Neural progenitor cell (in vitro differentiated cells): ENCODE data around the gene IMP3. TPM values are rescaled to one million over a fixed set of nuclear protein-coding genes. Genes with fewer than 3 reads are reported as not detected.

Experiments used
- DNase-seq: peaks from one replicate; pipeline ENCODE4 v3.0.0-alpha.2; 2016; ENCODE audit warnings: low spot score
- H2AFZ ChIP-seq: fragments of 200-600 bp; sonication (generic); replicated peaks from 2 replicates; pipeline ENCODE4 v1.6.1; 2016; ENCODE audit warnings: antibody characterized with exemption
- H3F3A ChIP-seq: fragments of 200-600 bp; sonication (generic); 2 replicates; pipeline ENCODE4 v1.6.1; 2016; ENCODE audit warnings: antibody characterized with exemption, low read depth
- H3K27ac ChIP-seq: fragments of 200-600 bp; sonication (generic); 2 replicates; pipeline ENCODE4 v1.5.1; 2016; ENCODE audit warnings: mild to moderate bottlenecking
- H3K27me3 ChIP-seq: fragments of 200-600 bp; sonication (generic); 2 replicates; pipeline ENCODE4 v1.6.1; 2016; ENCODE audit warnings: mild to moderate bottlenecking, moderate library complexity
- H3K36me3 ChIP-seq: fragments of 200-600 bp; sonication (generic); 2 replicates; pipeline ENCODE4 v1.5.1; 2016
- H3K4me1 ChIP-seq: fragments of 200-600 bp; sonication (generic); 2 replicates; pipeline ENCODE4 v1.6.1; 2016; ENCODE audit warnings: mixed run types
- H3K4me2 ChIP-seq: fragments of 200-600 bp; sonication (generic); 2 replicates; pipeline ENCODE4 v1.6.1; 2016
- H3K4me3 ChIP-seq: fragments of 200-600 bp; sonication (generic); 2 replicates; pipeline ENCODE4 v1.5.1; 2016
- H3K79me2 ChIP-seq: fragments of 200-600 bp; sonication (generic); 2 replicates; pipeline ENCODE4 v1.6.1; 2016; ENCODE audit warnings: low read depth
- H3K9ac ChIP-seq: fragments of 200-600 bp; sonication (generic); 2 replicates; pipeline ENCODE4 v1.6.1; 2016
- H3K9me3 ChIP-seq: fragments of 200-600 bp; sonication (generic); 2 replicates; pipeline ENCODE4 v1.5.1; 2016; ENCODE audit warnings: low read depth
- H4K20me1 ChIP-seq: fragments of 200-600 bp; sonication (generic); 2 replicates; pipeline ENCODE4 v1.6.1; 2016; ENCODE audit warnings: low read depth
- H3K27ac Mint-ChIP-seq: 3 replicates; pipeline ENCODE4 v1.8.0; 2021; ENCODE audit warnings: mixed read lengths
- H3K27me3 Mint-ChIP-seq: 2 replicates; pipeline ENCODE4 v1.8.0; 2022; ENCODE audit warnings: low read depth, mild to moderate bottlenecking, inconsistent platforms, moderate library complexity, mixed read lengths; ENCODE audit not compliant: insufficient read depth
- H3K36me3 Mint-ChIP-seq: 3 replicates; pipeline ENCODE4 v1.8.0; 2021; ENCODE audit warnings: mixed read lengths
- H3K4me1 Mint-ChIP-seq: 3 replicates; pipeline ENCODE4 v1.8.0; 2021; ENCODE audit warnings: mixed read lengths
- H3K4me3 Mint-ChIP-seq: 3 replicates; pipeline ENCODE4 v1.8.0; 2021; ENCODE audit warnings: mild to moderate bottlenecking, moderate library complexity, mixed read lengths
- H3K9me3 Mint-ChIP-seq: 3 replicates; pipeline ENCODE4 v1.8.0; 2020; ENCODE audit warnings: mixed read lengths
- CTCF ChIP-seq: fragments of 200-600 bp; sonication (generic); IDR thresholded peaks from 2 replicates; pipeline ENCODE4 v1.5.1; 2017; ENCODE audit warnings: antibody characterized with exemption, mild to moderate bottlenecking
- EZH2 ChIP-seq: fragments of 200-600 bp; sonication (generic); IDR thresholded peaks from 2 replicates; pipeline ENCODE4 v1.6.1; 2017; ENCODE audit warnings: antibody characterized with exemption, mild to moderate bottlenecking, moderate library complexity
- EZH2phosphoT487 ChIP-seq: fragments of 200-600 bp; sonication (generic); IDR thresholded peaks from 2 replicates; pipeline ENCODE4 v1.6.1; 2017; ENCODE audit warnings: antibody characterized with exemption
- total RNA-seq: library from RNA; depleted of rRNA; stranded (reverse); fragments of >200 nt; gene quantifications from 2 replicates; pipeline ENCODE4 v1.2.3, GENCODE V29; 2015; ENCODE audit warnings: low replicate concordance

IMP3 gene
- total RNA-seq, 1 donor from 2014 or later = 62.1 TPM

GRCh38 chr15:75669879-75670212 is 29.8 kb upstream of the IMP3 start:
- no peak overlapping the region for H3K4me3 Mint-ChIP-seq
- peaks cover 17% of the 10 kb centered on the region for H3K4me1 ChIP-seq
- no peak for DNase-seq
- H3K36me3 Mint-ChIP-seq = no peaks in the 10 kb centered on the region
- H3K27ac Mint-ChIP-seq = no peak overlapping the region
- H3K9me3 Mint-ChIP-seq = no peaks in the 10 kb centered on the region
- H3K4me3 ChIP-seq = no peak overlapping the region
- H3K4me1 Mint-ChIP-seq = peaks cover 15% of the 10 kb centered on the region
- no peak overlapping the region for H2AFZ ChIP-seq
- TF ChIP-seq EZH2phosphoT487 (no peak), EZH2 (no peak), CTCF (no peak)
- no peaks in the 10 kb centered on the region for H3F3A ChIP-seq
- H3K27me3 ChIP-seq = no peaks in the 10 kb centered on the region
- no peaks in the 10 kb centered on the region for H3K9me3 ChIP-seq
- no peaks in the 10 kb centered on the region for H3K79me2 ChIP-seq
- H4K20me1 ChIP-seq = no peaks in the 10 kb centered on the region
- H3K4me2 ChIP-seq = no peak overlapping the region
- H3K27me3 Mint-ChIP-seq = peaks cover 6% of the 10 kb centered on the region
- H3K9ac ChIP-seq = no peak overlapping the region
- H3K27ac ChIP-seq = no peak overlapping the region
- H3K36me3 ChIP-seq = no peaks in the 10 kb centered on the region

- H3K9me3 Mint-ChIP-seq = no peaks in the 10 kb centered on the region
- peaks cover 17% of the 10 kb centered on the region for H3K4me1 ChIP-seq
- no peaks in the 10 kb centered on the region for H3K27me3 ChIP-seq
- no peak overlapping the region for H2AFZ ChIP-seq
- H3K9ac ChIP-seq = no peak overlapping the region
- no peak for DNase-seq
- no peaks in the 10 kb centered on the region for H3K79me2 ChIP-seq
- H3K36me3 Mint-ChIP-seq = no peaks in the 10 kb centered on the region
- no peaks in the 10 kb centered on the region for H3F3A ChIP-seq
- peaks cover 8% of the 10 kb centered on the region for H3K27me3 Mint-ChIP-seq
- H3K27ac Mint-ChIP-seq = peak overlapping the region; percentile 63
- no peak overlapping the region for H3K27ac ChIP-seq
- no peaks in the 10 kb centered on the region for H3K36me3 ChIP-seq
- no peaks in the 10 kb centered on the region for H4K20me1 ChIP-seq
- no peak overlapping the region for H3K4me2 ChIP-seq
- TF ChIP-seq CTCF = no peak
- no peak for TF ChIP-seq EZH2phosphoT487
- TF ChIP-seq EZH2 = no peak
- no peaks in the 10 kb centered on the region for H3K9me3 ChIP-seq
- no peak overlapping the region for H3K4me3 ChIP-seq
- peaks cover 11% of the 10 kb centered on the region for H3K4me1 Mint-ChIP-seq
- no peak overlapping the region for H3K4me3 Mint-ChIP-seq
Measured at GRCh38 chr15:75669191-75669878, 29.3 kb upstream of the IMP3 start.

GRCh38 chr15:75666823-75667501 is 26.9 kb upstream of the IMP3 start:
- no peak overlapping the region for H3K4me2 ChIP-seq
- Mint-ChIP-seq H3K36me3 (no peaks in the 10 kb centered on the region), H3K27ac (no peak overlapping the region), H3K9me3 (no peaks in the 10 kb centered on the region), H3K4me3 (no peak overlapping the region), H3K4me1 (peaks cover 6% of the 10 kb centered on the region), H3K27me3 (peaks cover 8% of the 10 kb centered on the region)
- no peaks in the 10 kb centered on the region for H3K79me2 ChIP-seq
- H3K27ac ChIP-seq = no peak overlapping the region
- no peaks in the 10 kb centered on the region for H3K27me3 ChIP-seq
- H4K20me1 ChIP-seq = peaks cover 2% of the 10 kb centered on the region
- H3F3A ChIP-seq = no peaks in the 10 kb centered on the region
- H3K36me3 ChIP-seq = no peaks in the 10 kb centered on the region
- DNase-seq = no peak
- H3K4me1 ChIP-seq = peaks cover 3% of the 10 kb centered on the region
- no peak overlapping the region for H3K9ac ChIP-seq
- TF ChIP-seq EZH2phosphoT487 (no peak), EZH2 (no peak), CTCF (no peak)
- no peaks in the 10 kb centered on the region for H3K9me3 ChIP-seq
- H3K4me3 ChIP-seq = no peak overlapping the region
- H2AFZ ChIP-seq = no peak overlapping the region
